HCT116 (cell line): ENCODE data around the gene GLRA2. TPM values are rescaled to one million over a fixed set of nuclear protein-coding genes. Genes with fewer than 3 reads are reported as not detected.

Source experiments
- ATAC-seq: fragments of 200-7000 bp; cut with Tn5 transposase; 2 replicates; pipeline ENCODE4 v1.9.1; 2020; ENCODE audit warnings: mild to moderate bottlenecking, moderate library complexity
- BruUV-seq: library from RNA; stranded (reverse); fragments of 400-500 nt; replicated peaks from 2 replicates; lab custom pipeline; 2021; lab: Mats Ljungman, UMichigan
- CTCF ChIA-PET: fragments of 300-600 bp; sonication (Branson Sonifier 250); formaldehyde crosslinking; loops from one replicate; lab custom pipeline; 2021; ENCODE audit warnings: antibody characterized with exemption; lab: Charles Lee
- POLR2A ChIA-PET: fragments of 300-600, 350-600 bp; sonication (Branson Sonifier 250); formaldehyde crosslinking; loops from one replicate; lab custom pipeline; 2021; ENCODE audit warnings: antibody characterized with exemption; lab: Charles Lee
- RAD21 ChIA-PET, 2 experiments: fragments of 300-600 bp; sonication (Branson Sonifier 250); formaldehyde crosslinking; loops; one replicate each; lab custom pipeline; 2023; ENCODE audit warnings: low total read pairs in 2 of 2; ENCODE audit not compliant: uncharacterized antibody in 2 of 2, unreplicated experiment in 2 of 2, low non-redundant PET in 1 of 2; lab: Charles Lee
- DNase-seq: peaks from one replicate; pipeline ENCODE4 v3.0.0-alpha.2; 2010; ENCODE audit warnings: low read depth, low spot score
- H2AFZ ChIP-seq: fragments of 200-600 bp; shearing (Covaris generic), sonication (generic); 2 replicates; pipeline ENCODE4 v1.6.1; 2017; ENCODE audit warnings: low read depth, mixed run types, mixed read lengths, antibody characterized with exemption, low read length; ENCODE audit not compliant: poor library complexity, severe bottlenecking
- H3K27ac ChIP-seq: 2 replicates; pipeline ENCODE4 v1.5.1; 2012; ENCODE audit warnings: low read depth, low read length
- H3K27me3 ChIP-seq: fragments of 200-600 bp; sonication (generic); 2 replicates; pipeline ENCODE4 v1.6.1; 2016; ENCODE audit warnings: mixed run types, low read length, mixed read lengths; ENCODE audit not compliant: insufficient read depth
- H3K36me3 ChIP-seq, 2 experiments: fragments of 200-500 bp in 1 of 2; fragments of 200-600 bp in 1 of 2; sonication (Bioruptor generic) in 1 of 2; sonication (generic) in 1 of 2; 2 replicates each; pipeline versions ENCODE4 v1.5.1 to v1.6.1; 2014 to 2016; ENCODE audit warnings: low read length in 2 of 2, inconsistent platforms in 1 of 2, mixed read lengths in 1 of 2, mixed run types in 1 of 2; ENCODE audit not compliant: insufficient read depth in 2 of 2, control insufficient read depth in 1 of 2
- H3K4me1 ChIP-seq, 2 experiments: fragments of 200-600 bp in 1 of 2; sonication (generic) in 1 of 2; 2 replicates each; pipeline versions ENCODE4 v1.5.1 to v1.6.1; 2012 to 2017; ENCODE audit warnings: low read length in 2 of 2, inconsistent platforms in 1 of 2, mild to moderate bottlenecking in 1 of 2, mixed read lengths in 1 of 2, mixed run types in 1 of 2, moderate library complexity in 1 of 2; ENCODE audit not compliant: insufficient read depth in 2 of 2, control insufficient read depth in 1 of 2
- H3K4me2 ChIP-seq: fragments of 200-600 bp; sonication (generic); 2 replicates; pipeline ENCODE4 v1.6.1; 2017; ENCODE audit warnings: mixed run types, low read length, mixed read lengths
- H3K4me3 ChIP-seq, 2 experiments: fragments of 200-600 bp in 1 of 2; sonication (generic) in 1 of 2; replicated peaks in 1 of 2; 2 replicates each; pipeline ENCODE4 v1.5.1; 2011 to 2016; ENCODE audit warnings: low read length in 2 of 2, control low read depth in 1 of 2, low read depth in 1 of 2, mild to moderate bottlenecking in 1 of 2, mixed read lengths in 1 of 2, mixed run types in 1 of 2
- H3K79me2 ChIP-seq: fragments of 200-600 bp; sonication (generic); 2 replicates; pipeline ENCODE4 v1.6.1; 2017; ENCODE audit warnings: mild to moderate bottlenecking, mixed run types, low read length, moderate library complexity, mixed read lengths; ENCODE audit not compliant: insufficient read depth
- H3K9ac ChIP-seq: fragments of 200-600 bp; sonication (generic); 2 replicates; pipeline ENCODE4 v1.6.1; 2016; ENCODE audit warnings: low read length, mixed read lengths
- H3K9me2 ChIP-seq: fragments of 200-600 bp; sonication (generic), shearing (Covaris generic); 2 replicates; pipeline ENCODE4 v1.6.1; 2017; ENCODE audit warnings: mixed run types, mild to moderate bottlenecking, moderate library complexity; ENCODE audit not compliant: insufficient read depth
- H3K9me3 ChIP-seq, 2 experiments: fragments of 200-500 bp in 1 of 2; fragments of 200-600 bp in 1 of 2; sonication (Bioruptor generic) in 1 of 2; sonication (generic) in 1 of 2; 2 replicates each; pipeline ENCODE4 v1.6.1; 2014 to 2017; ENCODE audit warnings: low read length in 2 of 2, mixed read lengths in 2 of 2, inconsistent platforms in 1 of 2, low read depth in 1 of 2, mild to moderate bottlenecking in 1 of 2, mixed run types in 1 of 2, moderate library complexity in 1 of 2; ENCODE audit not compliant: control insufficient read depth in 1 of 2, insufficient read depth in 1 of 2
- H4K20me1 ChIP-seq: fragments of 200-600 bp; sonication (generic), shearing (Covaris generic); 2 replicates; pipeline ENCODE4 v1.6.1; 2017; ENCODE audit warnings: mixed run types, mild to moderate bottlenecking, moderate library complexity; ENCODE audit not compliant: insufficient read depth
- ATF3 ChIP-seq: IDR thresholded peaks from 2 replicates; pipeline ENCODE4 v1.6.1; 2012
- CBX3 ChIP-seq: IDR thresholded peaks from 2 replicates; pipeline ENCODE4 v1.6.1; 2012; ENCODE audit warnings: low read depth
- CEBPB ChIP-seq: IDR thresholded peaks from 2 replicates; pipeline ENCODE4 v1.6.1; 2012; ENCODE audit warnings: low read depth
- EGR1 ChIP-seq: IDR thresholded peaks from 2 replicates; pipeline ENCODE4 v1.6.1; 2012; ENCODE audit warnings: low read depth
- ELF1 ChIP-seq: IDR thresholded peaks from 2 replicates; pipeline ENCODE4 v1.6.1; 2012; ENCODE audit warnings: low read depth, borderline replicate concordance
- EZH2 ChIP-seq: fragments of 200-600 bp; sonication (generic); IDR thresholded peaks from 2 replicates; pipeline ENCODE4 v1.6.1; 2017; ENCODE audit warnings: antibody characterized with exemption, mixed run types
- EZH2phosphoT487 ChIP-seq: fragments of 200-600 bp; IDR thresholded peaks from 2 replicates; pipeline ENCODE4 v1.6.1; 2018; ENCODE audit warnings: antibody characterized with exemption, borderline replicate concordance
- MAX ChIP-seq: IDR thresholded peaks from 2 replicates; pipeline ENCODE4 v1.6.1; 2012
- POLR2A ChIP-seq: IDR thresholded peaks from 2 replicates; pipeline ENCODE4 v1.7.0; 2011; ENCODE audit warnings: borderline replicate concordance; ENCODE audit not compliant: insufficient read depth, insufficient read length; ENCODE audit errors: extremely low read depth
- POLR2AphosphoS5 ChIP-seq: IDR thresholded peaks from 2 replicates; pipeline ENCODE4 v1.6.1; 2011; ENCODE audit warnings: mild to moderate bottlenecking, low read depth, low read length, moderate library complexity
- RAD21 ChIP-seq: IDR thresholded peaks from 2 replicates; pipeline ENCODE4 v1.6.1; 2012; ENCODE audit warnings: low read depth, mild to moderate bottlenecking
- REST ChIP-seq: IDR thresholded peaks from 2 replicates; pipeline ENCODE4 v1.6.1; 2012; ENCODE audit warnings: low read depth
- SIN3A ChIP-seq: IDR thresholded peaks from 2 replicates; pipeline ENCODE4 v1.6.1; 2012; ENCODE audit warnings: low read depth
- YY1 ChIP-seq: IDR thresholded peaks from 2 replicates; pipeline ENCODE4 v1.6.1; 2011; ENCODE audit warnings: low read length, low read depth, moderate library complexity, mild to moderate bottlenecking; ENCODE audit not compliant: insufficient replicate concordance; ENCODE audit errors: extremely low read depth
- ZNF274 ChIP-seq: fragments of 200-500 bp; sonication (Bioruptor generic); IDR thresholded peaks from 2 replicates; pipeline ENCODE4 v1.6.1; 2014; ENCODE audit warnings: mild to moderate bottlenecking, low read depth, low read length, inconsistent platforms
- intact Hi-C: fragments of 100-400 bp; cut with micrococcal nuclease; formaldehyde crosslinking; loops from 2 replicates; pipeline ENCODE4 v1.10.0; 2022
- total RNA-seq: library from RNA; stranded (reverse); gene quantifications from one replicate; pipeline ENCODE4 v1.2.1, GENCODE V29; 2021; ENCODE audit not compliant: unreplicated experiment

Gene GLRA2
- total RNA-seq, 1 experiment from 2014 or later = not detected

- TF ChIP-seq REST (no peak), ZNF274 (no peak), CBX3 (no peak)
Observed at GRCh38 chrX:14675500-14675899, 146.2 kb downstream of the GLRA2 start (continued).

GRCh38 chrX:14676431-14676830, 147.1 kb downstream of the GLRA2 start:
- intact Hi-C loops = no loop called here
- ATAC-seq (no peak), DNase-seq (no peak)
- ChIA-PET CTCF (no interaction called here), RAD21 (no interaction called here), POLR2A (no interaction called here)
- Histone ChIP-seq H3K4me3 (no peak overlapping the region), H2AFZ (no peak overlapping the region), H3K36me3 (no peaks in the 10 kb centered on the region), H3K4me2 (no peak overlapping the region), H3K9ac (no peak overlapping the region), H3K79me2 (no peaks in the 10 kb centered on the region), H4K20me1 (no peaks in the 10 kb centered on the region), H3K27me3 (no peaks in the 10 kb centered on the region), H3K27ac (no peak overlapping the region), H3K9me2 (no peaks in the 10 kb centered on the region), H3K9me3 (no peaks in the 10 kb centered on the region), H3K4me1 (peaks cover 5 to 12% of the 10 kb centered on the region in 2 experiments; a peak in 3 of 4 replicates)
- TF ChIP-seq EZH2 (no peak), CEBPB (no peak), MAX (no peak), CBX3 (no peak), YY1 (no peak), ATF3 (no peak), RAD21 (no peak), EGR1 (no peak), ZNF274 (no peak), REST (no peak), POLR2AphosphoS5 (no peak), SIN3A (no peak), ELF1 (no peak), EZH2phosphoT487 (no peak), POLR2A (no peak)
- no TSS peak for BruUV-seq
